ENCODE data around the gene STKLD1.
"Not testable (repeated sequence)": the region's sequence is repeated elsewhere in the genome, so short reads cannot be mapped to it uniquely, and the experiment has no call there.

The STKLD1 gene

DNA sequence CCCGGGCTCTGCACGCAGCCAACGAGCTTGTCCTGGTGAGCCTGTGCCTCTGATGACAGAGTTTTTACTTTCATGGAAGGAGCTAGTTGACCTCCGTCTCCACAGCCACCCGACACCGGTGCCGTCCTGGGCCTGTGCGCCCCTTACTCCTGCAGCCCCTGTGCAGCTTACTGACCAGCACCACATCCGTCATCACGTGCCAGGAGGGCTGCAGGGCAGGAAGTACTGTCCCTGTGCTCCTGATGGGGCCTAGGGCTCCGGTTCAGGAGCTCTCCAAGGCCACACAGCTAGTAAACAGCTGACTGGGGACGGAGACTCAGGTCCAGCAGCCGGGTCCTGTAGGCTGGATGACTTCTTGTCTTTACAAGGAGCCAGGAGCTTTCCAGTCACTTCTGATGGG, 10.2 kb downstream of the STKLD1 start:
- Histone ChIP-seq H3K79me2 (no peaks in the 10 kb centered on the region), H2AFZ (no peak overlapping the region), H3K4me3 (ENCODE audit: low read depth, low read length) (no peak overlapping the region), H3K9me3 (ENCODE audit: control insufficient read depth, low read length) (no peaks in the 10 kb centered on the region), H3K27me3 (ENCODE audit: control insufficient read depth, insufficient read depth, low read length) (no peaks in the 10 kb centered on the region), H3K36me3 (ENCODE audit: control insufficient read depth, insufficient read depth, low read length) (no peaks in the 10 kb centered on the region), H3K4me2 (ENCODE audit: low read length) (no peak overlapping the region), H3K9ac (no peak overlapping the region), H3K27ac (no peak overlapping the region), H3K4me1 (no peaks in the 10 kb centered on the region)
- TF ChIP-seq, protein P1, sequence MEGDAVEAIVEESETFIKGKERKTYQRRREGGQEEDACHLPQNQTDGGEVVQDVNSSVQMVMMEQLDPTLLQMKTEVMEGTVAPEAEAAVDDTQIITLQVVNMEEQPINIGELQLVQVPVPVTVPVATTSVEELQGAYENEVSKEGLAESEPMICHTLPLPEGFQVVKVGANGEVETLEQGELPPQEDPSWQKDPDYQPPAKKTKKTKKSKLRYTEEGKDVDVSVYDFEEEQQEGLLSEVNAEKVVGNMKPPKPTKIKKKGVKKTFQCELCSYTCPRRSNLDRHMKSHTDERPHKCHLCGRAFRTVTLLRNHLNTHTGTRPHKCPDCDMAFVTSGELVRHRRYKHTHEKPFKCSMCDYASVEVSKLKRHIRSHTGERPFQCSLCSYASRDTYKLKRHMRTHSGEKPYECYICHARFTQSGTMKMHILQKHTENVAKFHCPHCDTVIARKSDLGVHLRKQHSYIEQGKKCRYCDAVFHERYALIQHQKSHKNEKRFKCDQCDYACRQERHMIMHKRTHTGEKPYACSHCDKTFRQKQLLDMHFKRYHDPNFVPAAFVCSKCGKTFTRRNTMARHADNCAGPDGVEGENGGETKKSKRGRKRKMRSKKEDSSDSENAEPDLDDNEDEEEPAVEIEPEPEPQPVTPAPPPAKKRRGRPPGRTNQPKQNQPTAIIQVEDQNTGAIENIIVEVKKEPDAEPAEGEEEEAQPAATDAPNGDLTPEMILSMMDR (IDR thresholded peaks at IDR 0.05), result no peak

DNA sequence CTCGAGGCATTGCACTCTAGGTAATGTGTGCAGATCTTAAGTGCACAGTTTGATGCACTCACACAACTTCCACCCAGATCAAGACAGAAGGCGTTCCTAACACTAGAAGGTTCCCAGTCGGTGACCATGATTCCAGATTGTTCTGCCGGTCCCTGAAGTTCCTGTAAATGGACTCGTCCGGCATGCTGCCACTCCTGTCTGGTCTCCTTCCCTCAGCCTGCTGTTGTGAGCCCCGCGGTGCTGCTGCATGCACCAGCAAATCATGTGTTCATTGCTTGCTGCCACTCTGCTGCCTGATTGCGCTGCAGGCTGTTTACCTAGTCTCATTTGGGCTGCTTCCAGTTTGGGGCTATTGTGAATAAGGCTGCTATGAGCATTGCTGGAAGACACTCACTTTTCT, 11.5 kb downstream of the STKLD1 start:
- Histone ChIP-seq H3K4me3 (ENCODE audit: low read depth, low read length) (no peak overlapping the region), H3K9ac (no peak overlapping the region), H3K9me3 (ENCODE audit: control insufficient read depth, low read length) (no peaks in the 10 kb centered on the region), H3K27ac (no peak overlapping the region), H3K4me1 (no peaks in the 10 kb centered on the region), H3K79me2 (no peaks in the 10 kb centered on the region), H3K27me3 (ENCODE audit: control insufficient read depth, insufficient read depth, low read length) (no peaks in the 10 kb centered on the region), H2AFZ (no peak overlapping the region), H3K4me2 (ENCODE audit: low read length) (no peak overlapping the region), H3K36me3 (ENCODE audit: control insufficient read depth, insufficient read depth, low read length) (no peaks in the 10 kb centered on the region)
- TF ChIP-seq, protein P1 (IDR thresholded peaks at IDR 0.05), result no peak

DNA sequence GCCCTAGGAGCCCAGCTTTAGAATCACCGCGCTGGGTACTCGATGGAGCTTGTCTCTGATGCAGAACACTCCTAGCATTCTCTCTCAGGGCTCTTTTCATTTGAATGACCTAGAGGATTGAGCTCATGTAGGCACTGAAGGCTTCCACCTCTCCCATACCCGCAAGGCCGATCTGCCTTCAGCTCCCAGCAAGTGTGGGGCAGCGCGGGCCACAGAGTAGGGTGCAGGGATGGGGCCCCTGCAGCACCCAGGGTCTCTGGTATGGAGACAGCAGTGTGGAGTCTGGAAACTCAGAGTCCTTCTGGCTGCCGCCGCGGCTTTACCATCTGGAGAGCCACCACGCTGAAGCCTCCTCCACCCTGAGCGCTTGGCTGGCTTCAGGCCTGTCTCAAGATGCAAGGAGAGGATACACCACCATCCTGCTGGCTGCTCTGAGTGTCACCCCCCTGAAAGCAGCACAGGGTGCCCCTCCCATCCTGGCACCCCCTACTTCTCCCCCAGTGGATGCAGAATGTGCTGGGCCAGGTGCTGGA, 12.9 kb downstream of the STKLD1 start:
- no peak overlapping the region for H3K9ac ChIP-seq
- no peak overlapping the region for H3K4me2 ChIP-seq (ENCODE audit: low read length)
- no peaks in the 10 kb centered on the region for H3K36me3 ChIP-seq (ENCODE audit: control insufficient read depth, insufficient read depth, low read length)
- no peaks in the 10 kb centered on the region for H3K9me3 ChIP-seq (ENCODE audit: control insufficient read depth, low read length)
- H3K4me3 ChIP-seq (ENCODE audit: low read depth, low read length), result no peak overlapping the region
- TF ChIP-seq, protein P1 (IDR thresholded peaks at IDR 0.05), result no peak
- H3K79me2 ChIP-seq, result no peaks in the 10 kb centered on the region
- no peak overlapping the region for H3K27ac ChIP-seq
- H3K4me1 ChIP-seq, result no peaks in the 10 kb centered on the region
- H3K27me3 ChIP-seq (ENCODE audit: control insufficient read depth, insufficient read depth, low read length), result no peaks in the 10 kb centered on the region
- H2AFZ ChIP-seq, result no peak overlapping the region

DNA sequence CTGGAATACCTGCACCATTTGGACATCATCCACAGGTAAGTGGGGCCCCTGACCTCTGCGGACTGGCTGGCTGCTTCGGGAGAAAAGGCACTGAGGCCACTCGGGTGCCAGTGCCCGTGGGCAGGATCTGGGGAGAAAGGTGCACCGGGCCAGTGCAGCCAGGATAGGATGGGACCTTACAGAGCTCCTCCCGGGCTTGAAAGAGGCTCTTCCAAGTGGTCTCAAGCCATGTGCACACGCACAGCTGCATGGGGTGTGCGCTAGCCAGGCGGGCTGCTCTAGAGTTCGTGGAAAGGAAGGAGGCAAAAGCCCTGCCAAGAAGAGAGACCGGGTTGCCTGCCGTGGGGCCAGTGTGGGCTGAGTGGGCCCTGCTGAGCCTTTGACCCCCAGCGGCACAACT, 13.4 kb downstream of the STKLD1 start:
- Histone ChIP-seq H3K79me2 (no peaks in the 10 kb centered on the region), H3K27me3 (ENCODE audit: control insufficient read depth, insufficient read depth, low read length) (no peaks in the 10 kb centered on the region), H3K4me2 (ENCODE audit: low read length) (no peak overlapping the region), H3K27ac (no peak overlapping the region), H2AFZ (no peak overlapping the region), H3K4me3 (ENCODE audit: low read depth, low read length) (no peak overlapping the region), H3K4me1 (no peaks in the 10 kb centered on the region), H3K36me3 (ENCODE audit: control insufficient read depth, insufficient read depth, low read length) (no peaks in the 10 kb centered on the region), H3K9ac (no peak overlapping the region), H3K9me3 (ENCODE audit: control insufficient read depth, low read length) (no peaks in the 10 kb centered on the region)
- TF ChIP-seq, protein P1 (IDR thresholded peaks at IDR 0.05), result no peak

DNA sequence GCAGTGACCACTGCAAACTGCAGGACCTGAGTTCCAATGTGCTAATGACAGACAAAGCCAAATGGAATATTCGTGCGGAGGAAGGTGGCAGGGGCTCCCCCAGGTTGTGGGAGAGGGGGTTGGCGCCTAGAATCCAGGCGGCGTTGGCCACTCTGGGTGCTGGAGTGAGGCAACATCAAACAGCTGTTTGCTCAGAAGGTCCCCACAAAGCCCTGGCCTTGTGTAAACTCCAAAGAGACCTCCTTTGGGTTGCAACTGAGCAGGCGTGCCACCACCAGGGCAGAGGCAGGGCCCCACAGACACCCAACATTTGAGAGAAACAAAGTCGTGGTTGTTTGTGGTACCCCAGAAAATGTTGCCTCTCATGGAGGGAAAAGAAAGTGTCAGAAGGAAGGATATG, 14.5 kb downstream of the STKLD1 start:
- H3K9me3 ChIP-seq (ENCODE audit: control insufficient read depth, low read length), result no peaks in the 10 kb centered on the region
- no peaks in the 10 kb centered on the region for H3K36me3 ChIP-seq (ENCODE audit: control insufficient read depth, insufficient read depth, low read length)
- no peak overlapping the region for H3K4me3 ChIP-seq (ENCODE audit: low read depth, low read length)
- H3K27me3 ChIP-seq (ENCODE audit: control insufficient read depth, insufficient read depth, low read length), result no peaks in the 10 kb centered on the region
- no peak overlapping the region for H3K9ac ChIP-seq
- H2AFZ ChIP-seq, result no peak overlapping the region
- TF ChIP-seq, protein P1 (IDR thresholded peaks at IDR 0.05), result no peak
- no peaks in the 10 kb centered on the region for H3K4me1 ChIP-seq
- no peak overlapping the region for H3K4me2 ChIP-seq (ENCODE audit: low read length)
- no peak overlapping the region for H3K27ac ChIP-seq
- no peaks in the 10 kb centered on the region for H3K79me2 ChIP-seq

DNA sequence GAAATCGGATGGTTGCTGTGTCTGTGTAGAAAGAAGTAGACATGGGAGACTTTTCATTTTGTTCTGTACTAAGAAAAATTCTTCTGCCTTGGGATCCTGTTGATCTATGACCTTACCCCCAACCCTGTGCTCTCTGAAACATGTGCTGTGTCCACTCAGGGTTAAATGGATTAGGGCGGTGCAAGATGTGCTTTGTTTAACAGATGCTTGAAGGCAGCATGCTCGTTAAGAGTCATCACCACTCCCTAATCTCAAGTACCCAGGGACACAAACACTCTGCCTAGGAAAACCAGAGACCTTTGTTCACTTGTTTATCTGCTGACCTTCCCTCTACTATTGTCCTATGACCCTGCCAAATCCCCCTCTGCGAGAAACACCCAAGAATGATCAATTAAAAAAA, 15.3 kb downstream of the STKLD1 start:
- not testable (repeated sequence) for H3K79me2 ChIP-seq; H2AFZ ChIP-seq; H3K27ac ChIP-seq; H3K36me3 ChIP-seq (ENCODE audit: control insufficient read depth, insufficient read depth, low read length); H3K9me3 ChIP-seq (ENCODE audit: control insufficient read depth, low read length); H3K4me1 ChIP-seq; H3K9ac ChIP-seq; H3K4me3 ChIP-seq (ENCODE audit: low read depth, low read length); H3K4me2 ChIP-seq (ENCODE audit: low read length); H3K27me3 ChIP-seq (ENCODE audit: control insufficient read depth, insufficient read depth, low read length)

DNA sequence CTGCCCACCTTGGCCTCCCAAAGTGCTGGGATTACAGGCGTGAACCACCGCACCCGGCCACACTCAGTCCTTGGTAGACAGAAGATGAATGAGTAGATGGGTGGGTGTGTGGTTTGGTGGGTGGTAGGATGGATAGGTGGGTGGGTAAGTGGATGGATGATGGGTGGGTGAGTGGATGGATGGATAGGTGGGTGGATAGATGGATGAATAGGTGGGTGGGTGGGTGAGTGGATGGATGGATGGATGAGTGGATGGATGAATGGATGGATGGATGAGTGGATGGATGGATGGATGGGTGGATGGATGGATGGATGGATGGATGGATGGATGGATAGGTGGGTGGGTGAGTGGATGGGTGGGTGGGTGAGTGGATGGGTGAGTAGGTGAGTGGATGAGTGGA, 16.1 kb downstream of the STKLD1 start:
- H3K9ac ChIP-seq; H3K79me2 ChIP-seq; H3K4me1 ChIP-seq; H3K9me3 ChIP-seq (ENCODE audit: control insufficient read depth, low read length); H2AFZ ChIP-seq; H3K4me3 ChIP-seq (ENCODE audit: low read depth, low read length); H3K36me3 ChIP-seq (ENCODE audit: control insufficient read depth, insufficient read depth, low read length); H3K4me2 ChIP-seq (ENCODE audit: low read length); H3K27me3 ChIP-seq (ENCODE audit: control insufficient read depth, insufficient read depth, low read length); H3K27ac ChIP-seq: not testable (repeated sequence)
